Measurements from ENCODE around the gene SLK.

DNA sequence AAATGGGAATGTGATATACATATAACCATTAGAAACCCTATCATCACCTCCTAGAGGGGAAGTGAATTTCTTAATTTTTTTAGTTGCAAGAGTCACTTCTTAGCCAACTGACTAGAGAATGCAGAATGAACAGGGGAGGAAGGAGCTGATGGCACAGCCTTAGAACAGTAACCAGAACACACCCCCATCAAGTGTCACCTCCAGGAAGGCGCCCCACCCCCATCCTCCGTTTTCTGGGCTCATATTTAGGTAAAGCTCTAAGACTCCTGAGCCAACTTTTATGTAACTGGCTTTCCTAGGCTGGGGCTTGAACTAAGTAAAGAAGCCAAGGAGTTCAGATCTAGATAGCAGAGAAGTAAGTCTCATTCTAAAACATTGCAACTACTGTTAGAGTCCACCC is 64.7 kb downstream of the SLK start:
- TF ChIP-seq, protein P1, sequence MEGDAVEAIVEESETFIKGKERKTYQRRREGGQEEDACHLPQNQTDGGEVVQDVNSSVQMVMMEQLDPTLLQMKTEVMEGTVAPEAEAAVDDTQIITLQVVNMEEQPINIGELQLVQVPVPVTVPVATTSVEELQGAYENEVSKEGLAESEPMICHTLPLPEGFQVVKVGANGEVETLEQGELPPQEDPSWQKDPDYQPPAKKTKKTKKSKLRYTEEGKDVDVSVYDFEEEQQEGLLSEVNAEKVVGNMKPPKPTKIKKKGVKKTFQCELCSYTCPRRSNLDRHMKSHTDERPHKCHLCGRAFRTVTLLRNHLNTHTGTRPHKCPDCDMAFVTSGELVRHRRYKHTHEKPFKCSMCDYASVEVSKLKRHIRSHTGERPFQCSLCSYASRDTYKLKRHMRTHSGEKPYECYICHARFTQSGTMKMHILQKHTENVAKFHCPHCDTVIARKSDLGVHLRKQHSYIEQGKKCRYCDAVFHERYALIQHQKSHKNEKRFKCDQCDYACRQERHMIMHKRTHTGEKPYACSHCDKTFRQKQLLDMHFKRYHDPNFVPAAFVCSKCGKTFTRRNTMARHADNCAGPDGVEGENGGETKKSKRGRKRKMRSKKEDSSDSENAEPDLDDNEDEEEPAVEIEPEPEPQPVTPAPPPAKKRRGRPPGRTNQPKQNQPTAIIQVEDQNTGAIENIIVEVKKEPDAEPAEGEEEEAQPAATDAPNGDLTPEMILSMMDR (conservative IDR thresholded peaks at IDR 0.05; ENCODE audit: low read length), result no peak
- TF ChIP-seq EZH2phosphoT487 (IDR thresholded peaks at IDR 0.05; ENCODE audit: borderline replicate concordance), result no peak
